Endothelial cell of umbilical vein (primary cell): ENCODE data around the gene CAMKMT. TPM values are rescaled to one million over a fixed set of nuclear protein-coding genes. Genes with fewer than 3 reads are reported as not detected.

ENCODE experiments used
- BruUV-seq: library from RNA; stranded (reverse); fragments of 400-500 nt; replicated peaks from 2 replicates; lab custom pipeline; 2021; lab: Mats Ljungman, UMichigan
- CTCF ChIA-PET: fragments of 300-600, 350-600 bp; sonication (Branson Sonifier 250); formaldehyde crosslinking; loops from one replicate; lab custom pipeline; 2021; ENCODE audit warnings: antibody characterized with exemption, inconsistent platforms; lab: Charles Lee
- POLR2A ChIA-PET: fragments of 300-600, 350-600 bp; sonication (Branson Sonifier 250); formaldehyde crosslinking; loops from one replicate; lab custom pipeline; 2021; ENCODE audit warnings: antibody characterized with exemption, inconsistent platforms; lab: Charles Lee
- DNase-seq: peaks from one replicate; pipeline ENCODE4 v3.0.0-alpha.2; 2011; ENCODE audit warnings: low read depth, low spot score
- FAIRE-seq: peaks from 2 replicates; lab custom pipeline; 2011; peaks lifted over from hg19 to GRCh38; lab: Jason Lieb, UNC
- H2AFZ ChIP-seq: 2 replicates; pipeline ENCODE4 v1.6.0; 2012; ENCODE audit warnings: low read depth, low read length, control low read depth, inconsistent platforms
- H3K27ac ChIP-seq: 2 replicates; pipeline ENCODE4 v1.5.1; 2011; ENCODE audit warnings: low read depth, mild to moderate bottlenecking, control low read depth, low read length, moderate library complexity; ENCODE audit not compliant: insufficient read depth
- H3K27me3 ChIP-seq, 2 experiments: 2 replicates each; pipeline versions ENCODE4 v1.6.0 to v1.6.1; 2011; ENCODE audit warnings: low read length in 2 of 2, mixed read lengths in 1 of 2; ENCODE audit not compliant: control insufficient read depth in 2 of 2, insufficient read depth in 2 of 2
- H3K36me3 ChIP-seq, 2 experiments: 2 replicates in 1 of 2; 3 replicates in 1 of 2; pipeline ENCODE4 v1.5.1; 2011; ENCODE audit warnings: low read length in 2 of 2, mild to moderate bottlenecking in 1 of 2, moderate library complexity in 1 of 2; ENCODE audit not compliant: control insufficient read depth in 2 of 2, insufficient read depth in 2 of 2; ENCODE audit errors: extremely low read depth in 1 of 2
- H3K4me1 ChIP-seq: 3 replicates; pipeline ENCODE4 v1.5.1; 2011; ENCODE audit warnings: mild to moderate bottlenecking, low read length; ENCODE audit not compliant: control insufficient read depth, insufficient read depth; ENCODE audit errors: extremely low read depth
- H3K4me2 ChIP-seq: 2 replicates; pipeline ENCODE4 v1.6.1; 2011; ENCODE audit warnings: low read length, control low read depth, mixed read lengths; ENCODE audit not compliant: insufficient read depth
- H3K4me3 ChIP-seq, 3 experiments: fragments of 200-600 bp in 1 of 3; sonication (generic), shearing (Covaris generic) in 1 of 3; replicated peaks in 1 of 3; 2 replicates each; pipeline ENCODE4 v1.5.1; 2011 to 2016; ENCODE audit warnings: control low read depth in 3 of 3, low read length in 3 of 3, mild to moderate bottlenecking in 2 of 3, inconsistent platforms in 1 of 3, low read depth in 1 of 3, moderate library complexity in 1 of 3; ENCODE audit not compliant: insufficient read depth in 1 of 3
- H3K79me2 ChIP-seq: 2 replicates; pipeline ENCODE4 v1.6.0; 2012; ENCODE audit warnings: low read length, inconsistent platforms; ENCODE audit not compliant: control insufficient read depth, insufficient read depth
- H3K9ac ChIP-seq: replicated peaks from 2 replicates; pipeline ENCODE3; 2011; ENCODE audit warnings: low read length, control low read depth; ENCODE audit not compliant: insufficient read depth; ENCODE audit errors: extremely low read depth
- H3K9me1 ChIP-seq: replicated peaks from 3 replicates; pipeline ENCODE4 v1.6.0; 2011; ENCODE audit warnings: mild to moderate bottlenecking, low read length; ENCODE audit not compliant: control insufficient read depth, insufficient read depth; ENCODE audit errors: extremely low read depth
- H3K9me3 ChIP-seq: replicated peaks from 2 replicates; pipeline ENCODE4 v1.5.1; 2012; ENCODE audit warnings: low read length, inconsistent platforms; ENCODE audit not compliant: control insufficient read depth, insufficient read depth
- H4K20me1 ChIP-seq: replicated peaks from 2 replicates; pipeline ENCODE3; 2011; ENCODE audit warnings: mild to moderate bottlenecking, low read length; ENCODE audit not compliant: control insufficient read depth, insufficient read depth; ENCODE audit errors: extremely low read depth
- CTCF ChIP-seq, 2 donors: IDR thresholded peaks; 1 replicate in 1 of 2; 2 replicates in 1 of 2; pipeline ENCODE4 v1.5.1; 2011; ENCODE audit warnings: low read length in 2 of 2, mild to moderate bottlenecking in 2 of 2, moderate library complexity in 2 of 2, control low read depth in 1 of 2, inconsistent platforms in 1 of 2, low read depth in 1 of 2; ENCODE audit not compliant: insufficient read depth in 1 of 2; ENCODE audit errors: extremely low read depth in 1 of 2
- EZH2 ChIP-seq: IDR thresholded peaks from 2 replicates; pipeline ENCODE4 v1.6.1; 2012; ENCODE audit warnings: borderline replicate concordance, low read depth, mild to moderate bottlenecking, moderate library complexity, low read length, inconsistent platforms; ENCODE audit not compliant: severe bottlenecking
- FOS ChIP-seq: IDR thresholded peaks from 2 replicates; pipeline ENCODE4 v1.6.1; 2011; ENCODE audit warnings: mild to moderate bottlenecking, low read length, moderate library complexity, borderline replicate concordance; ENCODE audit not compliant: insufficient read depth
- GATA2 ChIP-seq: IDR thresholded peaks from 2 replicates; pipeline ENCODE4 v1.7.0; 2011; ENCODE audit warnings: low read depth, mild to moderate bottlenecking, moderate library complexity, mixed read lengths, low read length; ENCODE audit not compliant: insufficient read length, insufficient read depth
- JUN ChIP-seq: IDR thresholded peaks from 2 replicates; pipeline ENCODE4 v1.6.1; 2011; ENCODE audit warnings: borderline replicate concordance, low read depth; ENCODE audit not compliant: insufficient read length, insufficient read depth
- MAX ChIP-seq: IDR thresholded peaks from 2 replicates; pipeline ENCODE4 v1.6.1; 2011; ENCODE audit not compliant: insufficient read depth, insufficient read length
- MYC ChIP-seq: IDR thresholded peaks from one replicate; pipeline ENCODE4 v1.6.1; 2011; ENCODE audit warnings: mild to moderate bottlenecking, low read depth, low read length
- POLR2A ChIP-seq: IDR thresholded peaks from 2 replicates; pipeline ENCODE4 v1.6.1; 2012; ENCODE audit warnings: low read depth, mild to moderate bottlenecking, control low read depth, low read length
- POLR2AphosphoS5 ChIP-seq: IDR thresholded peaks from 2 replicates; pipeline ENCODE4 v1.6.1; 2012; ENCODE audit warnings: low read depth, mild to moderate bottlenecking, control low read depth, low read length, moderate library complexity; ENCODE audit not compliant: insufficient read depth
- dilution Hi-C: fragments of 300-500 bp; cut with MboI; formaldehyde crosslinking; loops from one replicate; pipeline ENCODE4 v1.15.0; 2019; ENCODE audit warnings: low sequenced_read_pairs; ENCODE audit not compliant: extremely low pct_ligation_motif_present
- intact Hi-C: fragments of 100-400 bp; cut with micrococcal nuclease; formaldehyde crosslinking; loops from one replicate; pipeline ENCODE4 v1.10.0; 2022
- polyA plus RNA-seq, 4 experiments: library from polyadenylated mRNA; depleted of rRNA in 3 of 4; stranded (reverse) in 3 of 4; unstranded in 1 of 4; fragments of >200 nt; gene quantifications; 2 replicates each; pipeline versions ENCODE4 v1.2.1 to v1.2.3, GENCODE V29; 2011 to 2012; ENCODE audit warnings: missing spikeins in 1 of 4
- total RNA-seq: library from RNA; stranded (reverse); gene quantifications from 2 replicates; pipeline ENCODE4 v1.2.3, GENCODE V29; 2021

CAMKMT gene
- total and polyA plus RNA-seq, 2 donors (not counting 3 experiments of a cell fraction or from before 2014, with no cell fraction given), result 4.1 to 10.7 TPM

GRCh38 chr2:44731505-44731904 is 369.8 kb downstream of the CAMKMT start:
- H3K4me1 ChIP-seq, result no peaks in the 10 kb centered on the region
- H3K9me3 ChIP-seq, result no peaks in the 10 kb centered on the region
- no peak overlapping the region for H3K9ac ChIP-seq
- ChIA-PET POLR2A (no interaction called here), CTCF (interaction anchor here (1.0 to 1.7 kb wide), 3 partner anchors 14 to 252 kb away, joined by 3 to 4 read pairs (median 3); no protein-coding TSS in a partner anchor)
- DNase-seq, result no peak
- no peaks in the 10 kb centered on the region for H3K79me2 ChIP-seq
- H3K4me3 ChIP-seq, result no peak overlapping the region
- no peak for FAIRE-seq
- intact Hi-C loops, result no loop called here
- H3K9me1 ChIP-seq, result no peaks in the 10 kb centered on the region
- no peak overlapping the region for H3K4me2 ChIP-seq
- H3K36me3 ChIP-seq, result no peaks in the 10 kb centered on the region
- no peak overlapping the region for H3K27ac ChIP-seq
- no TSS peak for BruUV-seq
- no peak overlapping the region for H2AFZ ChIP-seq
- H4K20me1 ChIP-seq, result no peaks in the 10 kb centered on the region
- no peak for TF ChIP-seq MYC
- no peak for TF ChIP-seq FOS
- no peak for TF ChIP-seq EZH2
- TF ChIP-seq MAX, result no peak
- no peak for TF ChIP-seq JUN
- no peak for TF ChIP-seq GATA2
- H3K27me3 ChIP-seq, result peaks cover 0 to 2% of the 10 kb centered on the region in 2 experiments
- dilution Hi-C loops, result no loop called here

GRCh38 chr2:44736270-44736942 is 374.7 kb downstream of the CAMKMT start:
- H3K36me3 ChIP-seq, result no peaks in the 10 kb centered on the region
- H3K27ac ChIP-seq, result no peak overlapping the region
- POLR2A ChIA-PET, result no interaction called here
- H3K27me3 ChIP-seq, result no peaks in the 10 kb centered on the region
- intact Hi-C loops, result no loop called here
- no peak for DNase-seq
- H3K9me1 ChIP-seq, result no peaks in the 10 kb centered on the region
- no peak overlapping the region for H3K9ac ChIP-seq
- no peaks in the 10 kb centered on the region for H3K4me1 ChIP-seq
- no TSS peak for BruUV-seq
- no peak for FAIRE-seq
- no peaks in the 10 kb centered on the region for H3K9me3 ChIP-seq
- dilution Hi-C loops, result no loop called here
- H3K79me2 ChIP-seq, result no peaks in the 10 kb centered on the region
- no peak overlapping the region for H2AFZ ChIP-seq
- no peaks in the 10 kb centered on the region for H4K20me1 ChIP-seq
- no peak overlapping the region for H3K4me2 ChIP-seq
- H3K4me3 ChIP-seq, result no peak overlapping the region
- no peak for TF ChIP-seq MAX
- no peak for TF ChIP-seq EZH2
- no peak for TF ChIP-seq FOS
- no peak for TF ChIP-seq JUN
- TF ChIP-seq POLR2AphosphoS5, result no peak
- TF ChIP-seq CTCF (IDR thresholded peaks at IDR 0.05; ENCODE audit: extremely low read depth in 1 of 2, insufficient read depth in 1 of 2, low read depth in 1 of 2, low read length in 2 of 2), result no peak
- TF ChIP-seq GATA2, result no peak
- no peak for TF ChIP-seq MYC
- no peak for TF ChIP-seq POLR2A
- CTCF ChIA-PET, result no interaction called here
